SJCRH30 (cell line): ENCODE measurements around the gene ABCC10. TPM values are rescaled to one million over a fixed set of nuclear protein-coding genes. Genes with fewer than 3 reads are reported as not detected.

Experiments
- DNase-seq, 2 experiments: peaks; one replicate each; pipeline ENCODE4 v3.0.0-alpha.2; 2015 to 2020
- H3K27ac ChIP-seq: fragments of 250-450 bp; sonication (Bioruptor Pico); 2 replicates; pipeline ENCODE4 v1.5.1; 2020; ENCODE audit warnings: mild to moderate bottlenecking, moderate library complexity
- H3K27me3 ChIP-seq: fragments of 250-450 bp; sonication (Bioruptor Pico); 2 replicates; pipeline ENCODE4 v1.5.1; 2020; ENCODE audit warnings: mild to moderate bottlenecking, moderate library complexity
- H3K36me3 ChIP-seq: fragments of 250-450 bp; sonication (Bioruptor Pico); 2 replicates; pipeline ENCODE4 v1.5.1; 2020; ENCODE audit warnings: mild to moderate bottlenecking, moderate library complexity
- H3K4me1 ChIP-seq: fragments of 250-450 bp; sonication (Bioruptor Pico); 2 replicates; pipeline ENCODE4 v1.5.1; 2020; ENCODE audit warnings: mild to moderate bottlenecking, moderate library complexity
- H3K4me3 ChIP-seq: fragments of 250-450 bp; sonication (Bioruptor Pico); 2 replicates; pipeline ENCODE4 v1.5.1; 2020; ENCODE audit warnings: mild to moderate bottlenecking, moderate library complexity
- H3K9me3 ChIP-seq: fragments of 250-450 bp; sonication (Bioruptor Pico); replicated peaks from 2 replicates; pipeline ENCODE4 v1.5.1; 2020; ENCODE audit warnings: mild to moderate bottlenecking, moderate library complexity
- total RNA-seq: library from RNA; depleted of rRNA; stranded (reverse); fragments of >200 nt; shearing (Covaris generic); gene quantifications from 2 replicates; pipeline ENCODE4 v1.2.3, GENCODE V29; 2014

ABCC10 gene
- total RNA-seq, 1 experiment from 2014 or later = 10.3 TPM

DNA sequence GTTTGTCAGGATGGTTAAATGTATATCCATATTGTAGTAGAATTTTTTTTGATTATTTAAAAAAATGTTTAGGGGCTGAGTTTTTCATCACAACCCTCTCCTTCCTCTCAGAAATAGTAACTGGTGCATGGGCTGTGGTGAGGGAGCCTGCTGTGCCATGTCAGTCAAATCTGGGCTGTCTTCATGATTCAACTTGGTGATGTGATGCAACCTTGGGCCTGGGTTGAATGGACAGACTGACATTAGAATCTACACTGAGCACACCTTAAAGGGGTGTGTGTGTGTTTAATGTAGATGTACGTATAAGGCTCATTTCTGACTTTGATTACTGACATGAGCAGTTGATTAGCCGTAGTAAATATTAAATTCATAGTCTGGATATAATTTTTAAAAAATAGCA, 53.7 kb downstream of the ABCC10 start:
- H3K27me3 ChIP-seq = no peaks in the 10 kb centered on the region
- DNase-seq = no peak
- no peaks in the 10 kb centered on the region for H3K9me3 ChIP-seq
- no peaks in the 10 kb centered on the region; the same call in 1 of the 2 replicates for H3K36me3 ChIP-seq
- no peak overlapping the region for H3K27ac ChIP-seq
- H3K4me1 ChIP-seq = peaks cover 16% of the 10 kb centered on the region
- H3K4me3 ChIP-seq = no peak overlapping the region

GRCh38 chr6:43481591-43482236, 54.4 kb downstream of the ABCC10 start:
- H3K36me3 ChIP-seq = no peaks in the 10 kb centered on the region; the same call in 1 of the 2 replicates
- peaks cover 10% of the 10 kb centered on the region; the same call in 1 of the 2 replicates for H3K4me1 ChIP-seq
- DNase-seq = no peak
- H3K4me3 ChIP-seq = no peak overlapping the region
- no peak overlapping the region for H3K27ac ChIP-seq
- H3K27me3 ChIP-seq = no peaks in the 10 kb centered on the region
- H3K9me3 ChIP-seq = no peaks in the 10 kb centered on the region

GRCh38 chr6:43488667-43489276, 61.4 kb downstream of the ABCC10 start:
- no peaks in the 10 kb centered on the region for H3K9me3 ChIP-seq
- H3K4me1 ChIP-seq = peaks cover 36% of the 10 kb centered on the region
- peak overlapping the region; percentile 89 for H3K27ac ChIP-seq
- H3K27me3 ChIP-seq = no peaks in the 10 kb centered on the region
- H3K36me3 ChIP-seq = no peaks in the 10 kb centered on the region
- H3K4me3 ChIP-seq = no peak overlapping the region
- no peak for DNase-seq

- Histone ChIP-seq H3K9me3 (no peaks in the 10 kb centered on the region), H3K27me3 (no peaks in the 10 kb centered on the region), H3K4me3 (no peak overlapping the region), H3K4me1 (peaks cover 41% of the 10 kb centered on the region), H3K27ac (peak overlapping the region; percentile 89), H3K36me3 (no peaks in the 10 kb centered on the region)
- DNase-seq = peak; percentile 93 to 95
These were observed 62.1 kb downstream of the ABCC10 start for GRCh38 chr6:43489277-43490072.

DNA sequence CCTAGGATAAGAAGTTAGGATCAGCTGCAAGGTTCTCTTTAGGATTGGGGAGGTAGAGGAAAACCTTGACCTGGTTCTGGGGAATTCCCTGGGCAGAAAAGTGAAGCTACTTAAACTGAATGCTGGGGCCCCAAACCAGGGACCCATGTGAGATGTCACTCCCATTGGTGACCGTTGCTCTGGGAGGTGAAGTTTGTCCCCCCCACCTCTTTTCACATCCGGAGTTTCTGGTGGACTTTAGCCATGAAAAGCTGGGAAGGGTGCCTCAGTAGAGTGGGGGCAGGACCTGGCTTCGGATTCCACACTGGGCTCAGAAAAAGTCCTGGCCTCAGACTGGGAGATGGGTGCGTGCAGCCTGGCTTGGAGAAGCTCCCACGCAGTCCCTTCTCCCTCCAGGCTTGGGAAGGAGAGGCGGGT, 63.2 kb downstream of the ABCC10 start:
- H3K27ac ChIP-seq = no peak overlapping the region; the same call in 1 of the 2 replicates
- no peaks in the 10 kb centered on the region for H3K27me3 ChIP-seq
- H3K4me1 ChIP-seq = peaks cover 41% of the 10 kb centered on the region
- no peak for DNase-seq
- H3K9me3 ChIP-seq = no peaks in the 10 kb centered on the region
- no peaks in the 10 kb centered on the region for H3K36me3 ChIP-seq
- H3K4me3 ChIP-seq = no peak overlapping the region

DNA sequence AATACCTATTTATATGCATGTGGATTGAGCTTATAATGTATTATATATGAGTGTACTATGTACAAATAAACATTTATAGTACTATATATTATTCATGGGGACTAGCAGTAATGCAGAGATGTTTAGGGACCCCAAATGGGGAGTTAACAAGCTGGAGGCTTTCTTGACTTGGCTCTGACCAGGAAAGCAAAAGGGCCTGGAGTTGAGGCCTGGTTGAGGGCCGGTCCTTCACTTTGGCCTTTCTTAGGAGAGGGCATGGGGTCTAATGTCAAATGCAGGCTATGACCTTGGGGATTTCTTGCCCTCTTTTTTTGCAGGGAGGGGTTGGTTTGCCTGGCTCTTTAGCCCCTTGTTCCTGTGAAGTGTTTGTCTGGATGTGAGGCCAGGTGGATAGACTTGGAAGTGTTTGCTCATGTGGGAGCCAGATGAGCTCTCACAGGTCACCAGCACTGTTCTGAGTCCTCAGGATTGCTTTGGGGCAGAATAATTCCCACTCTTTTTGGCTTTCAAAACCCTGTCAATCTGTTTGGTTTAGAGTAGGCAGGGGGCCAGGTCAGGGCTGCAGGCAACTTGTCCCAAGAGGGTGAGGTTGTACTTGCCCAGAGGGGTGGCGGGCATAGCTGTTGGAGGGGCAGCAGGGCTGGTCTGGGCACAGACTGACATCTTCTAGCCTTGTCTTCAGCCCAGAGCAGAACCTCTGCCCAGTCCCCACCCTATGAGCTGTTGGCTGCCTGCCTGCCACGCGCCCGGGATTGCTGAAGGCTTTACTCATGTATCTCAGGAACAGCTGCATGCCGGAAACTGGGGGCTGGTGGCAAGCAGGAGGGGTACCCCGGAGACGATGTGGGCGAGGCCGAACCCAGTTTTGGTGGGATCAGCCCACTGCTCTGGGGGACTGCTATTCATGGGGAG, 64.7 kb downstream of the ABCC10 start:
- Histone ChIP-seq H3K4me3 (peak overlapping the region; percentile 15), H3K27ac (peak overlapping the region; percentile 62), H3K4me1 (peaks cover 46% of the 10 kb centered on the region), H3K9me3 (no peaks in the 10 kb centered on the region), H3K27me3 (no peaks in the 10 kb centered on the region), H3K36me3 (no peaks in the 10 kb centered on the region)
- DNase-seq = peak; percentile 89 to 92

DNA sequence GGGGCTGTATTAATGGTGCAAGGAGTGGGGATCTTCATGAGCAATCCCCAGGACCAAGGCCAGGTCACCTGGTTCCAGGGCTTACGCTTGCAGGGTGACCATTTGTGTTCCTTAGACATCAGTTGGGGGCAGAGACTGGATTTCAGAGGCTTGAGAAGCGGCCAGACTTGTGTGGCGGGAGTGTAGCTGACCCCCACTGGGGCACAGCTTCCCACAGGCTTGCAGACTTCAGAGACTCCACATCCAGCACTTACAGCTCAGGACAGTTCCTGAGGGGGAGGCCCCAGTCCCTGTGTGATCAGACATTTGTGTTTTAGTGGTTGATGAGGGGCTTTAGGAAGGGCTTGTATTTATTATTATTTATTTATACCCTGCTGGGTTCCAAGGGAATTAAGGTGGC, 65.3 kb downstream of the ABCC10 start:
- no peaks in the 10 kb centered on the region for H3K9me3 ChIP-seq
- no peaks in the 10 kb centered on the region for H3K36me3 ChIP-seq
- H3K4me1 ChIP-seq = peaks cover 52% of the 10 kb centered on the region
- peak; percentile 73 to 80 for DNase-seq
- H3K27ac ChIP-seq = peak overlapping the region; percentile 62
- H3K27me3 ChIP-seq = no peaks in the 10 kb centered on the region
- peak overlapping the region; percentile 15 for H3K4me3 ChIP-seq

DNA sequence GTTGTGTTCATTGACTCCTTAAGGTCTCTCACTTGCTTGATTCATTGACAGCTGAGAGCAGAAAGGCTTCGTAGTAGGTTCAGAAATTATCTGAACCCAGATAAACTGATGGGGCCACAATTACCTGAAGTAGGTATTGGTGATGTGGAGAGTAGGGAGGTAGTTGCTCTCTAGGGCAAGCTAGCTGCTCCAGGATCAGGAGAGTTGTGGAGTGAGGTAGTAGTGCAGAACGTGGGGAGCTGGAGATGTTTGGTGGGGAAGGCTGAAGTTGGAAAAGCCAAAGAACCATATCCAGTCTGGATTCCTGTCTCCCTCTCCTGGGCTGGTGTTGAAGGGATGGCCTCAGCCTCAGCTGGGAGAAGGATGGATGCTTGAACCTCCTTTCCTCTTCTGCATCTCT, 65.9 kb downstream of the ABCC10 start:
- Histone ChIP-seq H3K36me3 (no peaks in the 10 kb centered on the region; the same call in 1 of the 2 replicates), H3K4me1 (peaks cover 50% of the 10 kb centered on the region), H3K9me3 (no peaks in the 10 kb centered on the region), H3K27me3 (no peaks in the 10 kb centered on the region), H3K27ac (peak overlapping the region; percentile 62), H3K4me3 (no peak overlapping the region)
- DNase-seq = no peak

DNA sequence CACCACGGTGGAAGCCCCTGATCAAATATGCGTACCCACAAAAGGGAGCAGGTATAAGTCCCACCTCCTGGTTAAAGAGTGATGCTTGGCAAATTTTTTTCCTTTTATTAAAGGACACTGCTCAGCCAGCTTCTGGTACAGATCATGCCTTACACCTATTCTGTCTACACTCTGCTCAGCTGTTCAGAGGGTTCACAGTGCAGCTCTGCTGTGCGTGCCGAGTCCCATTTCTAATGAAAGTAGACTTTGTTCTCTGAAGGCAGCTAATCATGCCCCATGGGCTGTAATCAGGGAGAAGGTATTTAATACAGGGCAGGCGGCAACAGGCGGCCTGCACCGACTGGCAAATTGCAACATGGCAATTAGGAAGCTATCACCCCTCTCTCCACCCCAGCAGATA, 66.5 kb downstream of the ABCC10 start:
- Histone ChIP-seq H3K36me3 (peaks cover 4% of the 10 kb centered on the region), H3K4me3 (no peak overlapping the region), H3K27me3 (no peaks in the 10 kb centered on the region), H3K4me1 (peaks cover 44% of the 10 kb centered on the region), H3K27ac (no peak overlapping the region), H3K9me3 (no peaks in the 10 kb centered on the region)
- DNase-seq = peak in 1 of 2 experiments; percentile 62

DNA sequence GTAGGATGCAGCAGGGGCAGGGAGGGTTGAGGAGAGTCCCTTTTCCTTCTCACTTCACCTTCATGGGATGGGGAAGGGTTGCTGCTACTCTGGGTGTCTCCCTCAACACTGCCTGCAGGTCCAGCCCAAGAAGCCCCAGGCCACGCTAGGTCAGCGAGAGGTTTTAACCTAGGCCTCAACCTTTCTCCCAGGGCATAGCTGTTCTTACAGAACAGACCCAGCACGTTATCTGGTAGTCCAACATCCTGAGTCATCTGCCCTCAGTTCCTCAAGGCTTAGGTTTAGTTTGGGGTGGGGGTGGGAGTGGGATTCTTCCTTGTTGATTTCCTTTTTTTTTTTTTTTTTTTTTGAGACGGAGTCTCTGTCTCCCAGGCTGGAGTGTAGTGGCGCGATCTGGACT, 67.0 kb downstream of the ABCC10 start:
- Histone ChIP-seq H3K36me3 (peaks cover 6% of the 10 kb centered on the region), H3K4me3 (no peak overlapping the region), H3K27me3 (no peaks in the 10 kb centered on the region), H3K27ac (no peak overlapping the region), H3K9me3 (no peaks in the 10 kb centered on the region), H3K4me1 (peaks cover 41% of the 10 kb centered on the region)
- DNase-seq = no peak

DNA sequence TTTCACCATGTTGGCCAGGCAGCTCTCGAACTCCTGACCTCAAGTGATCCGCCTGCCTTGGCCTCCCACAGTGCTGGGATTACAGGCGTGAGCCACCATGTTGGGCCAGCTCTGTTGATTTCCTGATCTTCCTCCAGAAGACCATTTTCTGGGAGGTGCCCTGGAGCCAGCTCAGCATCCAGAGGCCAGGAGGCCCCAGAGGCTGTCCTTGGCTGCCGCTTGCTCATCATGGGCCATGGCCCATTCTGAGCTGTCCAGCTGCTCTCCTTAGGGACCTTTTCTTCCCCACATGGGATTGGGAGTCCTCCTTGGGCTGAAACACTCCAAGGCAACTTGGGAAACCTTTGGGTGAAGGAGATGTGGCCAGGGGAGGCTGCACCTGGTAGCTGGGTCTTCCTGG, 67.4 kb downstream of the ABCC10 start:
- Histone ChIP-seq H3K4me1 (peaks cover 41% of the 10 kb centered on the region), H3K9me3 (no peaks in the 10 kb centered on the region), H3K4me3 (no peak overlapping the region), H3K36me3 (peaks cover 9% of the 10 kb centered on the region), H3K27ac (no peak overlapping the region), H3K27me3 (no peaks in the 10 kb centered on the region)
- DNase-seq = no peak

- H3K9me3 ChIP-seq = no peaks in the 10 kb centered on the region
- H3K27me3 ChIP-seq = no peaks in the 10 kb centered on the region
- H3K36me3 ChIP-seq = peaks cover 10% of the 10 kb centered on the region
- no peak overlapping the region for H3K27ac ChIP-seq
- no peak for DNase-seq
- no peak overlapping the region for H3K4me3 ChIP-seq
- H3K4me1 ChIP-seq = peaks cover 41% of the 10 kb centered on the region
These were observed 68.1 kb downstream of the ABCC10 start for GRCh38 chr6:43495409-43495941.

DNA sequence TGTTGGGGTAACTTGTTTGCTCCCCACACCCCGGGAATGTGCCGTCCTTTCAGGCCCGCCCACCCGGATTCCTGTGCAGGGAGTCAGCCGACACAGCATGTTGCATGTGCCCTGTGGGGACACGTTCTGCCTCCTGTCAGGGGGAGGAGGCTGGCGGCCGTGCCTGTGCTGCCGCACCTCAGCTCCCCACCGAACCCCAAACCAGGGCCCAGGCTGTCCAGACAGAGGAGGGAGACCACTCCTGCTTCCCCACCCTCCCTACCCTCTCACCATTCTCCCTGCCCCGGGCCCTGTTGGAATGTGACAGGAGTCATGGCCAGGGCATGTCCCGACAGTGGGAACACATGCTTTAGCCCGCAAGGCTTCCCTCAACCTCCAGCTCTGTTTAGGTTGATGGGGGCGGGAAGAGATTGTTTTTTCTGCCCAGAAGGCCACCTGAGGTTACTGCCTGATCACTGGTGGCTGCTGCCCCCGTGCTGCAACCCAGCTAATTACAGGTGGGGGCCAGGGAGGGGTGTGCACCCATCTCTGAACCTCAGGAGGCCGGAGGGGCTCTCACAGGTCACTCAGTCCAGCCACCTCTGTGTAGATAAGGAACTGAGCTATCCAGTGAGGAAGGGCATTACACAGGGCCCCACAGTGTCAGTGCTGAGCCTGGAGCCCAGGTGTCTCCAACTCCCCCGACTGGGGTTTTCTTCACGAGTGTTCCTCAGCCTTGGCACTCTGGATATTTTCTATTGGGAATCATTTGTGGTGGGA, 69.2 kb downstream of the ABCC10 start:
- no peak overlapping the region for H3K4me3 ChIP-seq
- peak in 1 of 2 experiments; percentile 53 for DNase-seq
- H3K27me3 ChIP-seq = no peaks in the 10 kb centered on the region
- H3K36me3 ChIP-seq = peaks cover 17% of the 10 kb centered on the region
- H3K4me1 ChIP-seq = peaks cover 38% of the 10 kb centered on the region
- no peaks in the 10 kb centered on the region for H3K9me3 ChIP-seq
- no peak overlapping the region for H3K27ac ChIP-seq

DNA sequence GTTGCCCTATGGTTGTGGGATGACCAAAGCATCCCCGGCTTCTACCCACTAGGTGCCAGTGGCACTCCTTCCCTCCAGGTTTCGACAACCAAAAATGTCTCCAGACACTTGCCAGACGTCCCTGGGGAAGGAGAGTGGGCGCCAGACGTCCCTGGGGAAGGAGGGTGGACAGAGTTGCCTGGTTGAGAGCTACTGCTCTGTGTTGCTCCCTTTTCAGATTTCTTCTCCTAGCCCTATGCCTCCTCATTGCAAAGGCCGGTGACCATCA, 69.7 kb downstream of the ABCC10 start:
- Histone ChIP-seq H3K4me3 (no peak overlapping the region), H3K27me3 (no peaks in the 10 kb centered on the region), H3K27ac (no peak overlapping the region), H3K36me3 (peaks cover 17% of the 10 kb centered on the region), H3K9me3 (no peaks in the 10 kb centered on the region), H3K4me1 (peaks cover 33% of the 10 kb centered on the region)
- DNase-seq = no peak
